CD4-positive, alpha-beta T cell treated with Interferon gamma for 1 hour (primary cell): ENCODE results near the gene RGS7.
"Not testable (repeated sequence)": the region's sequence is repeated elsewhere in the genome, so short reads cannot be mapped to it uniquely, and the experiment has no call there.

Experiments
- DNase-seq: peaks from one replicate; pipeline ENCODE4 v3.0.0-alpha.2; 2020

RGS7 gene

GRCh38 chr1:240820816-240821215 lies 536.2 kb downstream of the RGS7 start:
- DNase-seq = no peak

DNA sequence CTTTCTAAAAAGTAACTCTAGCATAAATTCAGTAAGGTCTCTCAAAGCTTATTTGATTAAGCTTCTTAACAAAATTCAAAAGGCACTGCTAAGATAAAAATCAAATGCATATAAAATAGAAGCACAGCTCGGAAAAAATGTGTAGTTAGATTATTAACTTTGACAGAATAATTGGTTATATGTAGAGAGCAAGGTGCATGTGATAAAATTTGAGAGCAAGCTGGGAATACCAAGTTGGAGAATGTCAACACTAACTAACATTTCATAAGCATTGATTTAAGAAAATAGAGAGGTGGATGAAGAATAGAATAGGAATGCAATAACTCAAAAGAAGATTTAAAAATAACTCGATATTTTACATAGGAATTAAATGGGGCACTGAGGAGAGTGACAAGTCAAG lies 540.5 kb downstream of the RGS7 start:
- DNase-seq = no peak

- no peak for DNase-seq
Measured at GRCh38 chr1:240813720-240814119, 543.3 kb downstream of the RGS7 start.

DNA sequence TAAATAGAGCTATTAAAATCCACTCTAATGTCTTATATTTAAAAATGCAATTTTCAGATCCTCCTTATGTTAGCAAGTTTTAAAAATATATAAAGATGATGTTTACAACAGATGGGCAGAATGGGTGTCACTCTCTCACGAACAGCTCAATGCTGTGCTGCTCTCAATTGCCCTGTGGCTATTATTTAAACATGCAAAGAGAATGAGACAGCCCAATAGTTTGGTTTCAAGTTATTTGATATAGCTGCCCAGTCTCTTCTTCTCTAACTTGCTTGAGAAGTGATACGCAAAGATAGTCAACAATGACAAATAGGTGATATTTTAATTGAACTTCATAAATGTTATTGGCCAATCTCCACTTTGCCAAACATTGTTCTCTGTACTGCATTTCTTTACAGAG lies 545.7 kb downstream of the RGS7 start:
- DNase-seq = no peak

- no peak for DNase-seq
Measured at GRCh38 chr1:240808381-240808780, 548.6 kb downstream of the RGS7 start.

- DNase-seq = no peak
Measured at GRCh38 chr1:240806200-240806745, 550.7 kb downstream of the RGS7 start.

DNA sequence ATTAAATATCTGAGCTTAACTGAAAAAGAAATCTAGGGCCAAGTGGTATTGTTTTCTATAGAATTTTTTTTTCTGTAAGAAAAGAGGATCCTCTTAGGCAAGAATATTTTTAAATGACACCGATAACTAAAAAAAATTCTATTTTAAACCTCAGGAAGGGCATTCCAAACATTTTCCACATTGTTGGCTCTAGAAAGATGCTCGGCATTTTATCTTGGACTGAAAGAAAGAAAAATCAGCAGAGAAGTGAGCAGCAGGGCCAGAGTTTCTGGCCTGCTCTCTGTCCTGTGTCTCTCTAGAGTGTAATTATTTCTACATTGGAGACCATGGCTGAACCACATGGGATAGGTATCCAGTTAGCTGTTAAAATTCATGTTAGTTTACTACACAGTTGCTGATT lies 552.5 kb downstream of the RGS7 start:
- DNase-seq = no peak

DNA sequence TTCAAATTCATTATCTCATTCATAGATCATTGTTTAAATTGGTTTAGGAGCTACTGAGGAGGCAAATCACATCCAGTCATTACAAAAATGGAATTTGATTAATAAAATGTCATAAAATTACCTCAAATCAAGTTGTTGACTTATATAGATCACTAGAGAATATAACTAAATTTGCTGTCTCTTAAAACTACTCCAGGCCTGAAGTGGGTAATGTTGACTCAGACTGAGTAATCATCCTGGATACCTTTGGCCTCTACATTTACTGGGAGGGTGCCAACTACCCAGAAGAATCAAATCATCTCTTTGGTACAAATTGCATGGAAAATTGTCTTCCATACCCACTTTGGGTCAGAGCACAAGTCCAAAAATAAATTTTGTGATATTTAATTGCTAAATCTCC lies 553.9 kb downstream of the RGS7 start:
- DNase-seq = no peak

GRCh38 chr1:240802271-240802670 lies 554.7 kb downstream of the RGS7 start:
- DNase-seq = no peak

DNA sequence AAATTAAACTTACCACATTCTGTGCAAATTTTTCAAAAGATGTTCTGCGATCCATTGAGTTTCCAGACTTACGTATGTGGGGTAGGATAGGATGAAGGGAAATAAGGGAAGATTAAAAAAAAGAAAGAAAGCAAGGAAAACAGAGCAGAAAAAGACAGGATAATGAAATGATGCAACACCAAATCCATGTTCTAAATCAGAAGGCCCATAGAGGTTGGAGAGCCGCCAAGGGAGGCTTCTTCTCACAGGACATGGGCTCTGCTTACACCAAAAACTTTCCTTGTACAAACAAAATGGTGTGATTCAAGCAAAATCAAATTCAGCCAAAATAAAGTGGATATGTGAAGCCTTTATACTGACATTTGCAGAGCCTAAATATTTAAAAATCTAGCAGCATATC lies 555.6 kb downstream of the RGS7 start:
- DNase-seq = no peak

- no peak for DNase-seq
Measured at GRCh38 chr1:240800291-240800690, 556.7 kb downstream of the RGS7 start.

GRCh38 chr1:240797050-240797449 lies 560.0 kb downstream of the RGS7 start:
- DNase-seq = no peak

DNA sequence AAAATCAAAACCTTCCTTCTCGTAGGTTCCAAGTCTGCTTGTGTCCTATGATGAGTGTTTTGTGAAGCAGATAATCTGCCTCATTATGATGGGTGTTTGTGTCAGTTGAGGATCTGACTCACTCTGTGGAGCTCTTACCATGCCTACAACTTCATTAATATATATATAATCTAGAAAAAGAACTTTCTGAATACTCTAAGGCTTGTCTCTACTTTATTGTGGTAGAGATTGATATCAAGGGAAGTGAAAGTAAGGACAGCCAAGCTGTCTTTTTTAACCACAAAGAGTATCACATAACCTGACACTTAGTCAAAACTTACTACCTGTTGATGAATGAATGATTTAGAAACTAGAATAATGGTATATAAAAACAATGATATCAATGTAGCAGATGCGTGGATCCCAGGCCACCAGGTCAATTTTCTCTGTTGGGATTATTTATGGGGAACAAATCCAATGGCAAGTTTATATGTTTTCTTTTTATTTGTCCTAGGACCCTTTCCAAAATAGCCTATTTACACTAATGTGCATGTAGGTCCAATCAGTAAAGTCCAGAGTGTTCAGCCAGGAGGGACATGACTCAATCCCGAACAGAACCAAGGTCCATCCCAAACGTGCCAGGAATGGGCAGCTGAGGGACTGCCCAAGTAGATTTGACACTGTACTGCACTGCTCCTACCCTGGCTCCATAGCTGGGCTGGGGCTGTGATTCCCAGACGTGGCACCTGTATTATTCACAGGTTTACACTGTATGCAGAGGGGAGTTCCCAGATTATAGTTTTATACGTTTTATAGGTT lies 562.8 kb downstream of the RGS7 start:
- DNase-seq = no peak

DNA sequence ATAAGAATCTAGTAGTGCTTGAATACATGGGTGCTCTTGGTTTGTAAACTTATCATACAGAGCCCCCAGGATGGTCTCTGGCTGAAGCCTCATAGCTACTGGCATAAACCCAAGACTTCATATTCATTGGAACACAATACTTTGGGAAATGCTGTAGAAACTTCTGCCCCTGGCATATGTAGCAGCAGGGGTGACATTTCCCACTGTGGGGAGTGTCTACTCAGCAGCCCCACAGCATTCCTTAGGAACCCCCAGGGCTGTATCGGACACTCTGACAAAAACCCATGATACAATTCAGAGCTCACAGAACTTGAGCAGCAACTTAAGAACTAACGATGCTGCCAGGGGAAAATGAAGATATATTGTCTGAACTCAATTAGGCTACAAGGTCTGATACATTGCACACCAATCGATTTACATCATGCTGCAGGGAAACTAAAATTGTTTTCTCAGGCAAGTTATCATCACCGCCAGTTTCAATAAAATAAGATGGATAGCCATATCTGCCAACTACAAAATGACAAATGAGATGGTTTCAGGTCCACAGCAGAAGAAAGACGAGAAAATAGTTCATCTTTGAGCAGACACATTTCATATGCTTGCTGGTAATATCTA lies 564.0 kb downstream of the RGS7 start:
- no peak for DNase-seq

- no peak for DNase-seq
Measured at GRCh38 chr1:240790856-240791255, 566.1 kb downstream of the RGS7 start.

GRCh38 chr1:240786880-240787279 lies 570.1 kb downstream of the RGS7 start:
- DNase-seq = no peak

DNA sequence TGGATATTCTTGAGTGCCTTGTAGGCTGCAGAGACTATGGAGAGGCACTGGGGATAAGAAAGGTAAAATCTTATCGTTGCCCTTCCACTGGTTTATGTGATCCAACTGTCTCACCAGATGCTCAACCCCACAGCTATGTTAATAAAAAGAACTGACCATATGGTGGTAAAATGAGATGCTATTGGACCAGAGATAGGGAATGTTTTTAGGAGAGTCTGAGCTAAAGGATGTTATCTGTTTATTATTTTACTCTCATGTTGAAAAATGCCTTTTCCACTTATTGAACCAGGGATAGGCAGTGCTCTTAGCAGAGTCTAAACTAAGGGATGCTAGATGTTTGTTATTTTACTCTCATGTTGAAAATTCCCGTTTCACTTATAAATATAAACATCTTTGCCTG lies 572.2 kb downstream of the RGS7 start:
- DNase-seq = no peak

DNA sequence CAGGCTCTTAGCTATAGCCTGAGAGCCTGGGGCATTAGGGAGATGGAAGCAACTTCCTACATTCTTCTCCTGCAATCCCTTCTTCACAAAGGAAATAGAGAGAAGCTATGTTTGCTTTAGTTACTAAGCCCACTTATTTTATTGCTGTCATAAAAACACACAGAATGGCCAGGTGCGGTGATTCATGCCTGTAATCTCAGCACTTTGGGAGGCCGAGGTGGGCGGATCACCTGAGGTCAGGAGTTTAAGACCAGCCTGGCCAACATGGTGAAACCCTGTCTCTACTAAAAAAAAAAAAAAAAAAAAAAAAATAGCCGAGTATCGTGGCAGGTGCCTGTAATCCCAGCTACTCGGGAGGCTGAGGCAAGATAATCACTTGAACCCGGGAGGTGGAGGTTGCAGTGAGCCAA lies 573.3 kb downstream of the RGS7 start:
- not testable (repeated sequence) for DNase-seq

GRCh38 chr1:240776237-240776636 lies 580.8 kb downstream of the RGS7 start:
- no peak for DNase-seq

DNA sequence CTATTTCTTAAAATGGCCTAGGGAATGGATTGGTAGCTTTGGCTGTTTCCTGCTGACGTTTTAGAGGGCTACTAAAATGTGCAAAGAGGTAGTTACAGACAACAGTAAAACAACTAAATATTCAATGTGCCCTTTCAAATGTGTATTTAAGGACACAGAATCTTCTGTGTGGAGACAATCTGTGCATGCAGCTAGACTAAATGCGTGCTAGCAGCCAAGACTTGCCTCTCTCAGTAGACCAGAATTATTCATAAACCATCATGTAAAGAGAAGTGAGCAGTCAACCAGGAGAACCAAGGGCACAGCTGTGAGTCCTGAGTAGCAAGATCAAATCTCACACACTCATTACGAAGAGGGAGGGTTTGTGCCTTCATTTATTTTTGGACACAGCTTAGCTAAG lies 584.9 kb downstream of the RGS7 start:
- no peak for DNase-seq

- no peak for DNase-seq
Measured at GRCh38 chr1:240771450-240771849, 585.6 kb downstream of the RGS7 start.

DNA sequence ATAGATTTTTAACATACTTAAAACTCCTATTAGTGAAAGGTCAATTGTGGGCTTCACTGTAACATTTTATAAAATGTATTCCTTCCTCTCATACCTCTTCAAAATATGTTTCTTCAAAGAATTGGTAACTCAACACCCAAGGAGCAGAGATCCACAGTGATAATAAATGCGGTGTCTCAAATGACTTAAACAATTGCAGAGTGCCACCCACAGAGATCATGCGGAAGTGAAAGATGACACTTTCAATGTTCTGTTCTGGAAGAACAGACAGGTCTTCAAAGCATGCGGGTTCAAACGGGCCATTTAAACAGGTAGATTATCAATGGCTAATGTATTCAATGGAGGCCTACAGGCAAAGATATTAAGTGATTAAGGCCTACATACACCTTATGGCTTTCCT lies 588.0 kb downstream of the RGS7 start:
- no peak for DNase-seq

DNA sequence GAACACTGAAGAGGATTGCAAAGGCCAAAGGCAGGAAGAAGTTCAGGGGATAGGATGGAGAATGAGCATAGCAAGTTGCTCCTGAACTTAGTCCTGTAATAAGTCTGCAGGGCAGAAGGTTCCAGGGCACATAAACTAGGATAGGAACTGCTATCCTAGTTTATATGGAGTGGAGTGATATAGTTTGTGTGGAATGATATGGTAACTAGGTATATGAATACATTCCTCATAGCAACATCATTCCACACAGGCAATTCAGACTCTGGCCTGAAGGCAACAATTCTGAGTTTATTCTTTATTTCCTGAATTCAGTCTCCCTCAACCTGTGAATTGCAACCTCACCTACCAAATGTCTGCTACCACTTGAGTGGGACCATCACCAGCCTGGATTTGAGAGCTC lies 590.2 kb downstream of the RGS7 start:
- no peak for DNase-seq

- DNase-seq = no peak
Measured at GRCh38 chr1:240765732-240766363, 591.2 kb downstream of the RGS7 start.
